HepG2 (cell line): ENCODE results near the gene SF1. TPM values are rescaled to one million over a fixed set of nuclear protein-coding genes. Genes with fewer than 3 reads are reported as not detected.
A peak's percentile ranks its signal among the peaks of the same experiment; 100 is the strongest.

Experiments used
- KDM3A ChIP-seq: IDR thresholded peaks from 2 replicates; pipeline ENCODE4 v1.6.1; 2018; ENCODE audit warnings: low read depth, missing compliant biosample characterization
- KDM5B ChIP-seq: sonication (generic); formaldehyde crosslinking; IDR thresholded peaks from 2 replicates; pipeline ENCODE4 v1.4.0; 2020; ENCODE audit warnings: missing genetic modification reagents, mild to moderate bottlenecking, borderline replicate concordance
- RFX3 ChIP-seq: IDR thresholded peaks from 2 replicates; pipeline ENCODE4 v1.6.1; 2016; ENCODE audit warnings: missing biosample characterization, missing genetic modification reagents
- SALL1 ChIP-seq: sonication (generic); formaldehyde crosslinking; IDR thresholded peaks from 2 replicates; pipeline ENCODE4 v1.8.0; 2022; ENCODE audit warnings: mild to moderate bottlenecking, missing genetic modification reagents
- SNAI1 ChIP-seq: sonication (generic); formaldehyde crosslinking; IDR thresholded peaks from 2 replicates; pipeline ENCODE4 v1.5.0; 2020; ENCODE audit warnings: mild to moderate bottlenecking, missing genetic modification reagents, borderline replicate concordance
- YEATS2 ChIP-seq: sonication (generic); formaldehyde crosslinking; IDR thresholded peaks from 2 replicates; pipeline ENCODE4 v1.4.0; 2020; ENCODE audit warnings: missing genetic modification reagents, borderline replicate concordance
- ZNF20 ChIP-seq: sonication (generic); formaldehyde crosslinking; IDR thresholded peaks from 2 replicates; pipeline ENCODE4 v1.4.0; 2020; ENCODE audit warnings: mild to moderate bottlenecking, moderate library complexity, missing genetic modification reagents
- ZNF383 ChIP-seq: sonication (generic); formaldehyde crosslinking; IDR thresholded peaks from 2 replicates; pipeline ENCODE4 v1.4.0; 2020; ENCODE audit warnings: missing genetic modification reagents, mild to moderate bottlenecking, borderline replicate concordance
- ZNF567 ChIP-seq: sonication (generic); formaldehyde crosslinking; IDR thresholded peaks from 2 replicates; pipeline ENCODE4 v1.8.1; 2023; ENCODE audit warnings: mild to moderate bottlenecking, missing genetic modification reagents, borderline replicate concordance
- ZNF598 ChIP-seq: sonication (generic); formaldehyde crosslinking; IDR thresholded peaks from 2 replicates; pipeline ENCODE4 v1.5.1; 2020; ENCODE audit warnings: mild to moderate bottlenecking, missing genetic modification reagents, borderline replicate concordance
- polyA plus RNA-seq, 8 experiments: library from polyadenylated mRNA; depleted of rRNA in 3 of 8; stranded (reverse) in 7 of 8; unstranded in 1 of 8; fragments of >200 nt; fragmentation: Illumina TruSeq in 4 of 8; extraction: Trizol in 4 of 8; gene quantifications; 2 replicates each; pipeline versions ENCODE4 v1.2.1 to v1.2.3, GENCODE V29; 2011 to 2016; ENCODE audit warnings: low read depth in 4 of 8, missing spikeins in 1 of 8, mixed read lengths in 1 of 8; ENCODE audit not compliant: insufficient read depth in 1 of 8
- total RNA-seq, 5 experiments: library from RNA; depleted of rRNA; stranded (reverse); fragments of >200 nt; fragmentation: Illumina TruSeq; extraction: Trizol; gene quantifications; 2 replicates each; pipeline ENCODE4 v1.2.3, GENCODE V29; 2016; ENCODE audit warnings: low read depth in 1 of 5
- TF ChIP-seq, protein P1 (sequence below): sonication (generic); formaldehyde crosslinking; IDR thresholded peaks from 2 replicates; pipeline ENCODE4 v1.5.1; 2020; ENCODE audit warnings: mild to moderate bottlenecking, missing genetic modification reagents, moderate library complexity
- TF ChIP-seq, protein P2 (sequence below): IDR thresholded peaks from 2 replicates; pipeline ENCODE4 v1.6.1; 2016; ENCODE audit warnings: mild to moderate bottlenecking, missing biosample characterization, missing genetic modification reagents
- TF ChIP-seq, protein P3 (sequence below): sonication (generic); formaldehyde crosslinking; IDR thresholded peaks from 2 replicates; pipeline ENCODE4 v1.8.1; 2022; ENCODE audit warnings: low read depth, mild to moderate bottlenecking, missing genetic modification reagents
- TF ChIP-seq, protein P4 (sequence below): sonication (generic); formaldehyde crosslinking; IDR thresholded peaks from 2 replicates; pipeline ENCODE4 v1.4.0; 2020; ENCODE audit warnings: missing genetic modification reagents, borderline replicate concordance

Gene SF1
- total and polyA plus RNA-seq, 2 of the 13 experiments (the other 11 are each of a cell fraction or from before 2014, with no cell fraction given), result 55.5 to 70.4 TPM

DNA sequence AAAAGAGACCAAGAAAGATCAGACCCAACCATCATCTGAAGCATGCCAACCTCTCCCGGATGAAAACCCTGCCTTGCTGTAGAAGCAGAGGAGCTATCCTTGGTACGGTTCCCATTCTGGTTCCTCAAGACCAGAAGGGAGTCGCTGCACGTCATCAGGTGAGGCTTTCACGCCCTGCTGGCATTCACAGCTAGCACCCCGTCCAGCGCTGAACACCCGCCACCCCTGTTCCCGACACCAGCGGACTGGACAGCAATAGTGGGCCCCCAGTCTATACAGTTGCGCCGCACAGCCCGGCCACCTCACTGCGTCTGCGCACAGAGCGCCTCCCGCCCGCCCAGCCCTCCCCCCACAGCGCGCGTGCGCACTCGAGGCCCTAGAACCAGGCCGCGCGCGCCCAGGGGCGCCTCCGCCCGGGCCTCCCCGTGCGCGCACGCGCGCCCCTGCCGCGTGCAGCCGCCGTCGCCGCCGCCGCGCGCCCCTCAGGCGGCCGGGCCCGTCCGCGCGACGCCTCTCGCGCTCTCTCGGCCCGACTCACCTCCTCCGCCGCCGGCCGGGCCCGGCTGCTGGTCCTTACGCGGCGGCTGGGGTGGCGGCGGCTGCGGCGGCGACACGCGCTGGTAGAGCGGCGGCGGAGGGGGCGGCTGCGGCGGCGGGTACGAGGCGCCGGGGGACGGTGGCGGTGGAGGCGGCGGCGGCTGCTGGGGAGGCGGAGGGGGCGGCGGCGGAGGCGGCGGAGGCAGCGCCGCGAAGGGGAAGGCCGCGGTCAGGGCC is 706 bp downstream of the SF1 start (continued):
- TF ChIP-seq, protein P1, sequence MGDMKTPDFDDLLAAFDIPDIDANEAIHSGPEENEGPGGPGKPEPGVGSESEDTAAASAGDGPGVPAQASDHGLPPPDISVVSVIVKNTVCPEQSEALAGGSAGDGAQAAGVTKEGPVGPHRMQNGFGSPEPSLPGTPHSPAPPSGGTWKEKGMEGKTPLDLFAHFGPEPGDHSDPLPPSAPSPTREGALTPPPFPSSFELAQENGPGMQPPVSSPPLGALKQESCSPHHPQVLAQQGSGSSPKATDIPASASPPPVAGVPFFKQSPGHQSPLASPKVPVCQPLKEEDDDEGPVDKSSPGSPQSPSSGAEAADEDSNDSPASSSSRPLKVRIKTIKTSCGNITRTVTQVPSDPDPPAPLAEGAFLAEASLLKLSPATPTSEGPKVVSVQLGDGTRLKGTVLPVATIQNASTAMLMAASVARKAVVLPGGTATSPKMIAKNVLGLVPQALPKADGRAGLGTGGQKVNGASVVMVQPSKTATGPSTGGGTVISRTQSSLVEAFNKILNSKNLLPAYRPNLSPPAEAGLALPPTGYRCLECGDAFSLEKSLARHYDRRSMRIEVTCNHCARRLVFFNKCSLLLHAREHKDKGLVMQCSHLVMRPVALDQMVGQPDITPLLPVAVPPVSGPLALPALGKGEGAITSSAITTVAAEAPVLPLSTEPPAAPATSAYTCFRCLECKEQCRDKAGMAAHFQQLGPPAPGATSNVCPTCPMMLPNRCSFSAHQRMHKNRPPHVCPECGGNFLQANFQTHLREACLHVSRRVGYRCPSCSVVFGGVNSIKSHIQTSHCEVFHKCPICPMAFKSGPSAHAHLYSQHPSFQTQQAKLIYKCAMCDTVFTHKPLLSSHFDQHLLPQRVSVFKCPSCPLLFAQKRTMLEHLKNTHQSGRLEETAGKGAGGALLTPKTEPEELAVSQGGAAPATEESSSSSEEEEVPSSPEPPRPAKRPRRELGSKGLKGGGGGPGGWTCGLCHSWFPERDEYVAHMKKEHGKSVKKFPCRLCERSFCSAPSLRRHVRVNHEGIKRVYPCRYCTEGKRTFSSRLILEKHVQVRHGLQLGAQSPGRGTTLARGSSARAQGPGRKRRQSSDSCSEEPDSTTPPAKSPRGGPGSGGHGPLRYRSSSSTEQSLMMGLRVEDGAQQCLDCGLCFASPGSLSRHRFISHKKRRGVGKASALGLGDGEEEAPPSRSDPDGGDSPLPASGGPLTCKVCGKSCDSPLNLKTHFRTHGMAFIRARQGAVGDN (CRISPR knock-in tag), result peak; percentile 39
- TF ChIP-seq ZNF567 (no peak), ZNF383 (CRISPR knock-in tag) (no peak), KDM3A (CRISPR knock-in tag) (no peak), RFX3 (CRISPR knock-in tag) (no peak), YEATS2 (CRISPR knock-in tag) (no peak), ZNF20 (CRISPR knock-in tag) (no peak), SALL1 (CRISPR knock-in tag) (0 out of 2 replicates have a peak, but pooled peaks have one; percentile 31), KDM5B (CRISPR knock-in tag) (no peak), SNAI1 (CRISPR knock-in tag) (no peak), ZNF598 (CRISPR knock-in tag) (no peak)
- TF ChIP-seq, protein P2, sequence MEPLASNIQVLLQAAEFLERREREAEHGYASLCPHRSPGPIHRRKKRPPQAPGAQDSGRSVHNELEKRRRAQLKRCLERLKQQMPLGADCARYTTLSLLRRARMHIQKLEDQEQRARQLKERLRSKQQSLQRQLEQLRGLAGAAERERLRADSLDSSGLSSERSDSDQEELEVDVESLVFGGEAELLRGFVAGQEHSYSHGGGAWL (CRISPR knock-in tag), result 0 out of 2 replicates have a peak, but pooled peaks have one; percentile 41
- TF ChIP-seq, protein P3, sequence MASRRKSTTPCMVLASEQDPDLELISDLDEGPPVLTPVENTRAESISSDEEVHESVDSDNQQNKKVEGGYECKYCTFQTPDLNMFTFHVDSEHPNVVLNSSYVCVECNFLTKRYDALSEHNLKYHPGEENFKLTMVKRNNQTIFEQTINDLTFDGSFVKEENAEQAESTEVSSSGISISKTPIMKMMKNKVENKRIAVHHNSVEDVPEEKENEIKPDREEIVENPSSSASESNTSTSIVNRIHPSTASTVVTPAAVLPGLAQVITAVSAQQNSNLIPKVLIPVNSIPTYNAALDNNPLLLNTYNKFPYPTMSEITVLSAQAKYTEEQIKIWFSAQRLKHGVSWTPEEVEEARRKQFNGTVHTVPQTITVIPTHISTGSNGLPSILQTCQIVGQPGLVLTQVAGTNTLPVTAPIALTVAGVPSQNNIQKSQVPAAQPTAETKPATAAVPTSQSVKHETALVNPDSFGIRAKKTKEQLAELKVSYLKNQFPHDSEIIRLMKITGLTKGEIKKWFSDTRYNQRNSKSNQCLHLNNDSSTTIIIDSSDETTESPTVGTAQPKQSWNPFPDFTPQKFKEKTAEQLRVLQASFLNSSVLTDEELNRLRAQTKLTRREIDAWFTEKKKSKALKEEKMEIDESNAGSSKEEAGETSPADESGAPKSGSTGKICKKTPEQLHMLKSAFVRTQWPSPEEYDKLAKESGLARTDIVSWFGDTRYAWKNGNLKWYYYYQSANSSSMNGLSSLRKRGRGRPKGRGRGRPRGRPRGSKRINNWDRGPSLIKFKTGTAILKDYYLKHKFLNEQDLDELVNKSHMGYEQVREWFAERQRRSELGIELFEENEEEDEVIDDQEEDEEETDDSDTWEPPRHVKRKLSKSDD (CRISPR knock-in tag), result no peak
- TF ChIP-seq, protein P4, sequence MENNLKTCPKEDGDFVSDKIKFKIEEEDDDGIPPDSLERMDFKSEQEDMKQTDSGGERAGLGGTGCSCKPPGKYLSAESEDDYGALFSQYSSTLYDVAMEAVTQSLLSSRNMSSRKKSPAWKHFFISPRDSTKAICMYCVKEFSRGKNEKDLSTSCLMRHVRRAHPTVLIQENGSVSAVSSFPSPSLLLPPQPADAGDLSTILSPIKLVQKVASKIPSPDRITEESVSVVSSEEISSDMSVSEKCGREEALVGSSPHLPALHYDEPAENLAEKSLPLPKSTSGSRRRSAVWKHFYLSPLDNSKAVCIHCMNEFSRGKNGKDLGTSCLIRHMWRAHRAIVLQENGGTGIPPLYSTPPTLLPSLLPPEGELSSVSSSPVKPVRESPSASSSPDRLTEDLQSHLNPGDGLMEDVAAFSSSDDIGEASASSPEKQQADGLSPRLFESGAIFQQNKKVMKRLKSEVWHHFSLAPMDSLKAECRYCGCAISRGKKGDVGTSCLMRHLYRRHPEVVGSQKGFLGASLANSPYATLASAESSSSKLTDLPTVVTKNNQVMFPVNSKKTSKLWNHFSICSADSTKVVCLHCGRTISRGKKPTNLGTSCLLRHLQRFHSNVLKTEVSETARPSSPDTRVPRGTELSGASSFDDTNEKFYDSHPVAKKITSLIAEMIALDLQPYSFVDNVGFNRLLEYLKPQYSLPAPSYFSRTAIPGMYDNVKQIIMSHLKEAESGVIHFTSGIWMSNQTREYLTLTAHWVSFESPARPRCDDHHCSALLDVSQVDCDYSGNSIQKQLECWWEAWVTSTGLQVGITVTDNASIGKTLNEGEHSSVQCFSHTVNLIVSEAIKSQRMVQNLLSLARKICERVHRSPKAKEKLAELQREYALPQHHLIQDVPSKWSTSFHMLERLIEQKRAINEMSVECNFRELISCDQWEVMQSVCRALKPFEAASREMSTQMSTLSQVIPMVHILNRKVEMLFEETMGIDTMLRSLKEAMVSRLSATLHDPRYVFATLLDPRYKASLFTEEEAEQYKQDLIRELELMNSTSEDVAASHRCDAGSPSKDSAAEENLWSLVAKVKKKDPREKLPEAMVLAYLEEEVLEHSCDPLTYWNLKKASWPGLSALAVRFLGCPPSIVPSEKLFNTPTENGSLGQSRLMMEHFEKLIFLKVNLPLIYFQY (CRISPR knock-in tag), result no peak
